GM20000 (cell line): ENCODE data around the gene PITHD1.
A peak's percentile ranks its signal among the peaks of the same experiment; 100 is the strongest.

Experiments
- DNase-seq: peaks from one replicate; pipeline ENCODE4 v3.0.0; 2012; ENCODE audit warnings: low spot score
- TF ChIP-seq, protein P1 (sequence below): IDR thresholded peaks from 2 replicates; pipeline ENCODE4 v1.5.1; 2012; ENCODE audit warnings: mild to moderate bottlenecking, control low read depth; ENCODE audit errors: extremely low read depth, missing control alignments

PITHD1 gene

DNA sequence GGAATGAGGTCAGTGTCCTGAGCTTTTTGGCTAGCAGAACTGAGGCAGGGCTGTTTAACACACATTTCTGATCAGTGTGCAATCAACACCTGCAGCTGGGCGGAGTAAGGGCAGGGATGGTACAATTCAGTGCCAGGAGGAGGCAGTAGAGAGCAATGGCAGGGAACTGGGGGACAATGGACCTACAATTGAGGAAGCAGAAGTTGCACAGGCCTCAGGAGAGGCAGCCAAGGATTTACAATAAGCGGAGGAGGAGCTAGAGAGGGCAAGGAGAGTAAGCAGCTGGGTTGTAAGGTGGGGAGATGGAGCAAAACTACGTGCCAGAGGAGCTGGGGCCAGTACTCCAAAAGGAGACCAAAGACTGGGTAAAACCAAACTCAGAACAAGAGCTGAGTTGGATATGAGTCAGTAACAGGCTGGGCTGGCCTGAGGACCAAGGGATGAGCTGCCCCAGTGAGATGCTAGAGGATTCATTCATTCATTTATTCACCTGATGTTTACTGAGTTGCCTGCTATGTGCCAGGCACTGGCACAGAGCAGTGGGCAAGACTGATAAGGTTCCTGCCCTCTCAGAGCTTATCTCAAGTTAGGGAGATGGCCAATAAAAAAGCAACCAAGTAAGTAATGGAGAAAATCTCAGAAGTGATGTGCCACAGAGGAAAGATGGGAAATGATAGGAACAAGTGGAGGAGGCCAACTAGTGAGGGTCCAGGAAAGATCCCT lies 32.8 kb downstream of the PITHD1 start:
- DNase-seq: peak; percentile 69

DNA sequence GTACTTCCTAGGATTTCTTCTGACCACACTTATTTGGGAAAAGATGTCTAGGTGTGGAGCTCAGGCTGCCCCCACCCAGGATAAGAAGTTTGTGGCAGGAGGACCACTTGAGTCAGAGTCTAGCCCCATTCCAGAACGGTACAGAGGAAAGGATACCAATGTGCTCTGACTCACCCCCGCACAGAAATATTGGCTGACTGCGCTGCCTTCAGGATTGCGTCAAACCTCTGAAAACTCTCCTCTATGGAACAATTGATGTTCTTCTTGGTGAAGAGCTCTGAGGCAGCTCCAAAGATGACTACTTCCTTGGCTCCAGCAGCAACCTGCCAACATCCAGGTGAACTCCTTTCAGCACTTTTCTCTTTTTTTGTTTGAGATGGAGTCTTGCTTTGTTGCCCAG lies 35.8 kb downstream of the PITHD1 start:
- DNase-seq: no peak
- TF ChIP-seq, protein P1, sequence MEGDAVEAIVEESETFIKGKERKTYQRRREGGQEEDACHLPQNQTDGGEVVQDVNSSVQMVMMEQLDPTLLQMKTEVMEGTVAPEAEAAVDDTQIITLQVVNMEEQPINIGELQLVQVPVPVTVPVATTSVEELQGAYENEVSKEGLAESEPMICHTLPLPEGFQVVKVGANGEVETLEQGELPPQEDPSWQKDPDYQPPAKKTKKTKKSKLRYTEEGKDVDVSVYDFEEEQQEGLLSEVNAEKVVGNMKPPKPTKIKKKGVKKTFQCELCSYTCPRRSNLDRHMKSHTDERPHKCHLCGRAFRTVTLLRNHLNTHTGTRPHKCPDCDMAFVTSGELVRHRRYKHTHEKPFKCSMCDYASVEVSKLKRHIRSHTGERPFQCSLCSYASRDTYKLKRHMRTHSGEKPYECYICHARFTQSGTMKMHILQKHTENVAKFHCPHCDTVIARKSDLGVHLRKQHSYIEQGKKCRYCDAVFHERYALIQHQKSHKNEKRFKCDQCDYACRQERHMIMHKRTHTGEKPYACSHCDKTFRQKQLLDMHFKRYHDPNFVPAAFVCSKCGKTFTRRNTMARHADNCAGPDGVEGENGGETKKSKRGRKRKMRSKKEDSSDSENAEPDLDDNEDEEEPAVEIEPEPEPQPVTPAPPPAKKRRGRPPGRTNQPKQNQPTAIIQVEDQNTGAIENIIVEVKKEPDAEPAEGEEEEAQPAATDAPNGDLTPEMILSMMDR: no peak

More for the DNA sequence above, 32.8 kb downstream of the PITHD1 start:
- TF ChIP-seq, protein P1: peak; percentile 91

DNA sequence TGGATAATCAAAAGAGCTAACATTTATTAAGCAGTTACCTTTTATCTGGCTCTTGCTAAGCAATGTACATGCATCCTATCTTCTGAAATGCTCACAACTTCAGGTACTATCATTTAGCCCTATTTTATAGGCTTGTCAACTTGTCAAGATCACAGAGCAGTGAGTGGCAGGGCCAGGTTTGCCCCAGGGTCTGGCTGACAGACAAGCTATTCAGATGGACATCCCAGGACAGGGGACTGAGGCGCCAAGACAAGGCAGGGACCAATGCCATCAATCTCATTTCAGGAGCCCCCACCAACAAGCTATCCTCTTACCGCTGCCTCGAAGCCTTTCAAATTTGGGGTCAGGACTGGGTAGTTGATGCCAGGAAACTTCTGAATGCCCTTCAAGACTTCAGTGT lies 38.1 kb downstream of the PITHD1 start:
- DNase-seq: no peak
- TF ChIP-seq, protein P1: no peak

DNA sequence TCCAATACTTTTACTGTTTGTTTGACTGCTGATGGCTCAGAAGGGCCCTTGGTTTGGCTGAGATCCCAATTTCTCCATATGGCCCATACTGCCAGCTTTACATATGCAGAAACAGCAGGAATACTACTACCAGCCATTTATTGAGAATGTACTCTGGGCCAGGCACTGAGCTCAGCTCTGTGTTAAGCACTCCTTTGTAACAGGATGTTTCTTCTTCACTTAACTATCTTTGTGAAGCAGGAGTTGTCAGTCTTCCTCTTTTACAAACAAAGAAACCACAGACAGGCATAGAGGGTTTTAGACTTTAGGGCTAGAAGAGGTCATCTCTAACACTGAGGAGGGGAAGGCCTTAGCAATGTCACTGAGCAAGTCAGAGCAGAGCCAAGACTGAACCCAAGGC lies 38.7 kb downstream of the PITHD1 start:
- TF ChIP-seq, protein P1: no peak
- DNase-seq: no peak

DNA sequence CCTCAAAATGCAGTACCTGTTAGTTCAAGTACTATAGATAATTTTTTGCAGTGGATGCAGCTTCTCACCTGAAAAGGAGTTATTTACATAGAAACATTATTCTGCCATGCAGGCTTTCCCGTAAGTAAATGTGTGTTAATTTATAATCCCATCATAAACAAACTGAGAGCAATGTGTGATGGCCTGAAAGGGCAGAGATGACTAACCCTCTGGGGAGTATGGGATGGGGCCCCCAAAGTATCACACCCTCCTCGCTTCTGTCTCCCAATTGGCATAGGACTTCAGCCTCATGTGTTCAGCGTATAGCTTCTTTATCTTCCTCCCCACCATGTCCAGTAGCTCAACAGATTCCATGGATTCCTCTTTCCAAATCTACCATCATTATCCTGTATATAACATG lies 39.4 kb downstream of the PITHD1 start:
- no peak for DNase-seq
- TF ChIP-seq, protein P1: no peak

DNA sequence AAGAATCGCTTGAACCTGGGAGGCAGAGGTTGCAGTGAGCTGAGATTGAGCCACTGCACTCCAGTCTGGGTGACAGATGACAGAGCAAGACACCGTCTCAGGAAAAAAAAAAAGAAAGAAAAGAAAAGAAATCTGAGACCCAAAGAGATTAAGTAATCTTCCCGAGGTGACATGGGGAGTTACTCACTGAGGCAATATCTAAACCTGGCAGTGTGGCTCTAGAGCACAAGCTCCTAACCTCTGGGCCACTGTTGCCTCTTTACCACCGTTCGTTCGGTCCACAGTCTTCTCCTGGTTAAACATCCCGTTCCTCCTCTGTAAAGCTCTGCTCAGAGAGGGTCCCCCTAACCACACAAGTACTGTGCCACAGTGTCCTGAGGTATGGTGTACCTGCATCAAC lies 45.5 kb downstream of the PITHD1 start:
- TF ChIP-seq, protein P1: no peak

DNA sequence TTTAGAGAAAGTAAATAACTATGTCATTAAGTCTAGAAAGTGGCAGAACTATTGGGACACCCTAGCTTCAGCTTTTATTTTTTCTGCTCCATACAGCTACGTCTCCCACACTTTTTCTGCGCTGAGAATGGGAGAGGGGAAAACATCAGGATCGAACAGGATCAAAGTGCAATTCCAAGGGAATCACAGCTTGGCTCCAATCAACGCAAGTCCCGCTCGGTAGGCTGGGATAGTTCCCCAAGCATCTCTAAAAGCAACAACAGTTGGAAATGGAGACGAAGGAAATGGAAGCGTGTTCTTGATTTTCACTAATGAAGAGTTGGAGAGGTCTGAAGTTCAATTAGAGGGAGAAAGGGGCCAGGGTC lies 46.5 kb downstream of the PITHD1 start:
- TF ChIP-seq, protein P1: no peak
- no peak for DNase-seq

More for the DNA sequence above, 45.5 kb downstream of the PITHD1 start:
- DNase-seq: no peak
